ENCODE measurements around the gene RNF14.
A peak's percentile ranks its signal among the peaks of the same experiment; 100 is the strongest.

The RNF14 gene

DNA sequence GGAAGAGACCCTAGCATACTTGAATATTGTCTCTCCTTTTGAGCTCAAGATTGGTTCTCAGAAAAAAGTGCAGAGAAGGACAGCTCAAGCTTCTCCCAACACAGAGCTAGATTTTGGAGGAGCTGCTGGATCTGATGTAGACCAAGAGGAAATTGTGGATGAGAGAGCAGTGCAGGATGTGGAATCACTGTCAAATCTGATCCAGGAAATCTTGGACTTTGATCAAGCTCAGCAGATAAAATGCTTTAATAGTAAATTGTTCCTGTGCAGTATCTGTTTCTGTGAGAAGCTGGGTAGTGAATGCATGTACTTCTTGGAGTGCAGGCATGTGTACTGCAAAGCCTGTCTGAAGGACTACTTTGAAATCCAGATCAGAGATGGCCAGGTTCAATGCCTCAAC, 9.5 kb downstream of the RNF14 start:
- DNase-seq (ENCODE audit: low read depth, low spot score) = no peak

DNA sequence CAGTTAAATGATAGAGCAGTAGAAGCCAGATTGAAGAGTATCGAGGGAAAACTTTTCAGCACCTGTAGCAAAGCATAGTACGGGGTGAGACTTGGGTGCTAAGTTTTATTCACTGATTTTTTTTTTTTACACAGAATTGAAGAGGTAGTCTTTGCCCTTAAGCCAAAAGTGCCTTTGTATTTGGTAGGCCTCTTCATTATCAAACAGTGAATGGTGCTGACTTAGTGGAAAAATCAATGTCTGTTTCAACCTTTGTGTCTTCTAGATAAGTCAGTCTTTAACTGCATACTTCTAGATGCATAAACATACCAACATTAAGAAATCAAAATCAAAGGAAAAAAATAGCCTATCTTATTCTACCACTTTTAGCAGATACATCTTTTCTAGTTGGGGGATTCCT, 13.7 kb downstream of the RNF14 start:
- no peak for DNase-seq (ENCODE audit: low read depth, low spot score)

DNA sequence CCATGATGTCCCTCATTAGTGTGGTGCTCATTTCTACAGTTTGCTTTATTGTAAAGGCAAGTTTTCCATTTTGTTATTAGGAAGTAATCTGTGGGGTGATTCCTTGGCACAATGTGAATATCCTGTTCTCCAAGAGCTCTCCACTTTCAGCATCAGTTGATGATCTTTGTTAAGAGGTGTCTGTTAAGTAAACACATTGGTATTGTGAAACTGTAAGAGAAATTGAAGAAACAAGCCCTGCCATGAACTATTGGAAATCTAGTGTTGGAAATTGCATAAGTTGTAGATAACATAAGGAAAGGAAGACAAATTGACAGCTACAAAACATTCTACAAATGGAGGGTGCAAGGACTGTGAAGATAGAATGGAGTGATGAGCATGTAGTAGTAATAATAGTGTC, 17.2 kb downstream of the RNF14 start:
- DNase-seq (ENCODE audit: low read depth, low spot score) = no peak

DNA sequence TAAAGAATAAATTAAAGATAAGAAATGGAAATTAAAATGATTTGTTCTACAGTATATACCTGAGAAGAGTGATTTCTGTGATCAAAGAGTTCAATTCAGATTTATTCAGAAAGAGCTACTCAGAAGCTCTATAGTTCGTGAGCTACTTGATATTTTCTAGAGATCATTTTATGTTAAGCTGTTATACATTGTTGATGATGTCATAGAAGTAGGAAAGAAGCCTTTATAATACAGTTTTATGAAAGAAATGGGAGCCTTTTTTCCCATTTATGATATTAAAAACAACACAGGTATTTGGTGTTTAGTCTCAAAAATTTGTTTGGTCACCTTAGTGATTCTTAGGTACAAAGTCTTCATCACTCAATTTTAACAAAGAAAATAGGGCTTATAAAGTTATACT, 20.8 kb downstream of the RNF14 start:
- DNase-seq (ENCODE audit: low read depth, low spot score) = no peak

DNA sequence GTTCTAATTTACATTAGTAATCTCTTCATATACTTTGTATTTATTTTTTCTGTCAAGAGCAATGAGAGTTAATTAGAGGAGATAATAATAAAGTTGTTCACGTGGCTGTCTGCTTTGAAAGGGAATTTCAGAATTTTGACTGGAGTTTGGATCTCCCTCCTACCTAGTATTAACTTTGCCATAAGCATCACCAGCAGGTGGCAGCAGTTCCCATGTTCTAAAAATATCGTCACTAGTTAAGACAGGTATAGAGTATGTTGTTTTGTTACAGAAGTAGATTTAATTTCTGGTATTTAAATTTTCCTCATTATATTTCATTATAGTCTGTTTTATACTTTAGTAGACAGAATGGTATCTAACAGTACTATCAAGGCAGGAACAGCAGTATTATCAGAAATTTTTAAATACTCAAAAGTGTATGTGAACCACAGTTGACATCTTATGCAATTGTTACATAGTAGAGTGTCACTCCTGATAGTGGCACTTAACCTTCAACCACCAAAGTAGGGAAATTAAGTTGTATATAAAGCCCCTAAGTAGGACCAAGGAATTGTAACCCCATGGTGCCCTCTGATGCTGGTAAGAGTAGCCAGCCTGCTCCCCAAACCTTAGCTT, 23.6 kb downstream of the RNF14 start:
- no peak for DNase-seq (ENCODE audit: low read depth, low spot score)

DNA sequence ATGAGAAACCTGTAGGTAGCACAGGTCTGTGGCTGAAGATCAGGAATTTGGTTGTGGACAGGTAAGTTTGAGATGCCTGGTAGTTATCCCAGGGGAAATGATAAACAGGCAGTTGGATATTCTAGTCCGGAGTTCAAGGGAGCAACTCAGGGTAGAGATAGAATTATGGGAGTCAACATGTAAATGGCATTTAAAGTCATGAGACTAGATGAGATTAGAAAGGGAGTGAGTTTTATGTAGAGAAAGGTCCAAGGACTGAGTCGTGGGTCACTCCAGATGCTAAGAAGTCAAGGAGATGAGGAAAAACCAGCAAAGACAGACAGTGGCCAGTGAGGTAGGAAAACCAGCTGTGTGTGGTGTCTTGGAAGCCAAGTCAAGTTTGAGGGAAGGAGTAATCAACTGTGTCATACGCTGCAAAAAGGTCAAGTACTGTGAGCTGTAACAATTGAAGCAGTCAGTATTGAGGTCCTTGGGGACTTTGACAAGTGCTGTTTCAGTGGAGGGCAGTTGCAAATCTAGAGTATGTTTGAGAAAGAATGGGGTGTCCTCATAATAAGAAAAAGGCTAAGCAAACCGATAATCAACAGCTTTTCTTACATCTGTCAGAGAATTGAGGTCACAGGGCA, 25.7 kb downstream of the RNF14 start:
- DNase-seq (ENCODE audit: low read depth, low spot score) = no peak

DNA sequence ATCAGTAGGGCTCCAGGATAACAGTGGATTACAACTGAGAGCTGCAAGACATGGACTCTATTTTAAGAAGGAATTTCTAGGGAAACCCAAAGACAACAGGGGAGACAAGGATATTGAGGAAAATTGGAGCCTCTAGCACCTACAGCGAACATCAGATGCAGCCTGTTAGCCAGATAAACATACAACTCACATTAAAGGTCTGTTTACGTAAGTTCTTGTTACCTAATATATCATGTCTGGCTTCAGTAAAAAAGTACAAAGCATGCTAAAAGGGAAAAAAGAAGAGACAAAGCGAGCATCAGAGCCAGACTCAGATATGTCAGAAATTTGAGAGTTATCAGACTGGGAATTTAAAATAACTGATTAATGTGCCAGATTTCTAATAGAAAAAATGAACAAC, 26.8 kb downstream of the RNF14 start:
- no peak for DNase-seq (ENCODE audit: low read depth, low spot score)

DNA sequence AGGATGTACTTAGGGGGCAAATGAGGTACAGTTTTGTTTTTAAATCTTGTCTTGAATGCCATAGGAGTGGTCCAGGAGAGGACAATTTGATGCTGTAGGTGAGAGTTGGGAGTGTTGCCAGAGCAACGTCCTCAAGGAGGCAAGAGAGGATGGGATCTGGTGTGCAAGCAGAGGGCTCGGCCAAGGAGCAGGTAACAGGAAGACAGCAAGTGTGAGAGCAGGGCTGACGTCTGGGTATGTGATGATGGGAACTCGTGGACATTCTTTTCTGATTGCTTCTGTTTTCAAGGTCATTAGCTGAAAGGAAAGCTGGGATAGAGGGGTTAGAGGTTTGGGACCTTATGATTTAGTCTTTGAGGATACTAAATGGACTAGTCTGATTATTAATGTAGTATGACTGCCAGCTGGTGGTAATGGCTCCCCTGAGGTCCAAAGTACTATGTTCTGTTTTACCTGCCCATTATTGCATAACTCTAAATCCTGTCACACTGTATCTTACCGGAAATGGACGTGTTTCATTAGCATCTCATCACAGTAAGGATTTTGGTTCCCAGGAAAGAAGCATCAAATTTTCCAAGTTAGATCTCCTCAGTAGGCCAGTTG, 28.6 kb downstream of the RNF14 start:
- no peak for DNase-seq (ENCODE audit: low read depth, low spot score)

DNA sequence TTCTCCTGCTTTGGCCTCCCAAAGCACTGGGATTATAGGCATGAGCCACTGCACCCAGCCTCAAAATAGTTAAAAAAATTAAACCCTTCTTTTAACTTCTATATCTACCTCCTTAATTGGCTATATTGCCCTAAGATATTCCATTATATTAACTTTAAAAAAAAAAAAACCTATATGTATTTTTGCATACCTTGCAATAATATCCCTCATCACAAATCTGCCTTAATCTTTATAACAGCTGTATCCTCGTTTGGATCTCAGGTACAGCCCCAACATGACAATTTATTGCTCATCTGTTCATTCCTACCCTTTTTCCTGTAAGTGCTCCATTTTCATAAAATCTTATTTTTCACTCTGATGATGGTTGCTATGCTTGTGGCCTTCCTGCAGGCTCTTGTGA, 31.3 kb downstream of the RNF14 start:
- no peak for DNase-seq (ENCODE audit: low read depth, low spot score)

DNA sequence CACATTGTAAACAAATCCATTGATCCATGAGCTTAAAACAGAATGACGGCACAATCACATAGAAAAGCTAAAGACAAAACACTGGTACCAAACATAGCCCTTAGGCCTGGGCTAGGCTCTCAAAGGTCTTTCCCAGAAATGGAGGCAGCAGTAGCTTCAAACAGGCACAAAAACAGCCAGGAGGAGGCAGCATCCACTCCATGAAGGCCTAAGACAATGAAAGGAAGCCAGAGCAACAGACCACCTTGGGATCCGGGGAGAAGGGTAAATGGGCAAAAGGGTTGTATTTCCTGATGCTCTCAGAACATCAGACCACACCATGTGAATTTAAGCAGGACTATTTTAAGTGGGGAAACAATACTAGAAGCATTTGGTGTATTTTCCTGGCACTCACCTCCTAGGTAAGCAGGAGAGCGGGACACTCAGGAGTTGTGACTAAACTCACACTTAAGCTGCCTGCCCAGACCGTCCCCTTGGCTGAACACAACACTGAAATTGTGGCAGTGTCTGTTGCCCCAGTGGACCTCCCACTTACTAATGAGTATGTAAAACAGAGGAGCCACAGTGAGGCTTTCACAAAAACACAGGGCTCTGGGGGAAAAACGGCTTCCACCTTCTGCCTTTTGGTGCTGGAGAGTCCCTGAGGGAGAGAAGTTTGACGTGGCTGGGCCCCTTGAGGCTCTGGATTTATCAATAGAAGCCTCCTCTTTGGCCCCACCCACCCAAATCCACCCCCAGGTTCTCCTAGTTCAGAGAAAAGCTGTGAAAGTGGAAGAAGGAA, 32.0 kb downstream of the RNF14 start:
- DNase-seq (ENCODE audit: low read depth, low spot score) = peak; percentile 54

DNA sequence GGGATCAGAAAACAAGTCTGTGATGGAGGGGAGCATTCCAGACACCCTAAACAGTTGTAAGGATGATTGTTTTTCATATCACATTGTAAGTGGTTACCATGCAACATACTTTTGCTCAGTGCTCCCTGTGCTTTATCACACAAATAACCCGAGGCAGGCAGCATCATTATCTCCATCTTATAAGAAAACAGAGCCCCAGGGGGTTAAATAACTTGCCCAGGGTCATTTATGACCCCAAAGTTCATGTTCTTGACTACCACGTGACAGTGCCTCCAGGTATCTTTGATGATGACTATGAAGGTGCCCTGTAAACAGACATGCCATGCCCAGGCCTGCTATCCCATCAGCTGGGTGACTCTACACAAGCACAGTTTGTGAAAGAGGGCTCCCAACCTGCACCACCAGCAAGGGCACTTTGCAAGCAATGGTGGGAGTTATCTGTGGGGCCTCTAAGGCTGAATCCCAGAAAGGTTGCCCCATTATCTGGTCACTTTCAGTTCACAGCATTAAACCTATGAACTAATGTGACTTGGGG, 34.4 kb downstream of the RNF14 start:
- no peak for DNase-seq (ENCODE audit: low read depth, low spot score)

DNA sequence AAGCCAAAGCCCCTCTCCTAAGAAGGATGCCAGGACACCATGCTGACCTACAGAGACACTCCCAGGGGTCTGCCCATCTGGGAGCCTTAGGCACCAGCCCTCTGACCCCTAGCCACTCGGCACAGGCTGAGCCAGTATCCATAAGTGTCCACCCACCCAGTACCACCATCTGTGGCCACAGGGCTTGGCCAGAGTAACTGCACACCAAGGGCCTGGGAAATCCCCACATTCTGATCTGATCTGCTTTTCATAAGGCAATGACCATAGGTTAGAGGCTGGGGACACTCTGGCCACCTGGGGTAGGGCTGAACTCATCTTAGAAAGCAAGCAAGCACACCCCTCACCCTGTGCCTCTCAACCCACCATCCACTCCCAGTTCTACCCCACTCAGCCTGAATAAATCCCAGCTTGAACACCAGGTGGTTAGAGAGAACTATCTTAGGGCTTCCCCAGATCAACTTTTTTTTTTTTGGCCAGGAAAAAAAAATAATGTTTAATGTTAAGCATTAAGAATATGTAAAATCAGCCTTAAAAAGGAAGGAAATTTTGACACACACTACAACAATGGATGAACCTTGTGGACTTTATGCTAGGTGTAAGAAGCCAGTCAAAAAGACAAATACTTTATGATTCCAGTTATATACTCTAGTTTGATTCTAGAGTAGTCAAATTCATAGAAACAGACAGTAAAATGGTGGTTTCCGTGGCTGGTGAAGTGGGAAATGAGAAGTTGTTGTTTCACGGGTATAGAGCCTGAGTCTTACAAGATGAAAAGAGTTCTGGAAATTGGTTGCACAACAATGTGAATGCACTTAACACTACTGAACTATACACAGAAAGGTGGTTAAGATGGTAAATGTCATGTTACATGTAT, 37.7 kb downstream of the RNF14 start:
- DNase-seq (ENCODE audit: low read depth, low spot score) = no peak

DNA sequence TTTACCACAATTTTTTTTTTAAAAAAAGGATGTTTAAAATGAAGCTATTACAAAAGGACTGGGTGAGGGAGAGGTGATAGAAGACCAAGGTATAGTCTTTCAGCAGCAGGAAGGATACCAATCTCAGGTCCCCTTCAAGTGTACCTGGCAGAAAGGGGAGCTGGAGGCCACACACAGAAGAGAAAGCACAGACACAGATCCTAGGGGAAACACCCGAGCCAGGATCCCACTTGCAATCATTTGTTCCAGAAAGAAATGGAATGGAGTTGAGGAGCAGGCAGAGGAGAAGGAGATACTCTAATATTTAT, 38.3 kb downstream of the RNF14 start:
- DNase-seq (ENCODE audit: low read depth, low spot score) = no peak

DNA sequence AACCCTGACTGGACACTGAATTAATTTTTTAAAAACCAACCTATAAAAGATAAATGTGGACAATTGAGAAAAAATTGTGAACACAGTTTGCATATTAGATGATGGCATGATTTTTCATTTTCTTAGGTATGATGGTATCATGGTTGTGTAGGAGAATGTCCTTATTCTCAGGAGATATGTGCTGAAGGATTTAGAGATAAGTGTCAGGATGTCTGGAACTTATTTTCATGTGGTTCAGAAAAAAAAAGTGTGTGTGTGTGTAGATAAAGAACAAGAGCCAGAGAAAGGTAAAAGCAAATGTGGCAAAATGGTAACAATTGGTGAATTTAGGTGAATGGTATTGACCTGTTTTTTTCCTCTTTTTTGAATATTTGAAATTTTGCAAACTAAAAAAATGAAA, 39.9 kb downstream of the RNF14 start:
- no peak for DNase-seq (ENCODE audit: low read depth, low spot score)

DNA sequence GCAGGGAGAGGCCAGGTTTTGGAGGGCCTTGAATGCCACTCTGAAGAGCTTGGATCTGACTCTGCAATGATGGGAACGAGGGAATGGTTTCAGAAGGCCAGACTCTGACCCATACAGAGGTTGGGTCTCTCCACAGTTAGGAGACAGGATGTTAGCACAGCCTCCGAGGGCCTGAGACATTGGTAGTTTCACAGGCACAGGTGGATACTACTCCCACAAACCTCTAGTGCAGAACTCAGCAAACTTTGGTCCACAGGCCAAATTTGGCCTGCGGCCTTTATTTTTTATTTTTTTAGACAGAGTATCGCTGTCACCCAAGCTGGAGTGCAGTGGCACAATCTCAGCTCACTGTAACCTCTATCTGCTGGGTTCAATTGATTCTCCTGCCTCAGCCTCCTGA, 41.0 kb downstream of the RNF14 start:
- no peak for DNase-seq (ENCODE audit: low read depth, low spot score)

DNA sequence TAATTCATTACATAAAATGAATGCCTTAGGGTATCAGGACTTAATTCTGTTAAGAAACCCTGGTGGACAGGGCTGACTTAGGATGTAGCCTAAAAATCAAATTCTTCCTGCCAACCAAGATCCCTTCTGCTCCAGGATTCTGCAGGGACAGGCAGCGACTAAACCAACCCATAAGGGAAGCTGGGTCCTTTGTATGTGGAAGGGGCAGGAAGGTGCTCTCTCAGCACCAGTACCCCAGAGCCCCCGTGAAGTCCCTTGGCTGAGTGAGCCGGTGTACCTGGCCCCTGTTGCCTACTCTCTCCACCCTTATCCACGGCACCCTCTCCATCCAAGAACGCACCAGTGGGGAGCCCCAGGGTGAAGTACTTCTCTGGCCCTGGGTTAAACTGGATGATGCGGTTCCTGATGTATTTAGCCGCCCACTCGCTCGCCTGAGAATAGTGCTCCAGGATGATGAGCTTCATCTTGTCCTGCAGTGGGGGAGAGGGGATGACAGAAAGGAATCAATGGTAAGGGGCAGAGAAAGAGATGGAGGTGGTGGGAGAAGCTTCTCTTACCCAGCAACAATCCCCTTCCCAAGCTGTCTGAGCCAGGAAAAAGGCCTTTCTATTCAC, 42.8 kb downstream of the RNF14 start:
- no peak for DNase-seq (ENCODE audit: low read depth, low spot score)

DNA sequence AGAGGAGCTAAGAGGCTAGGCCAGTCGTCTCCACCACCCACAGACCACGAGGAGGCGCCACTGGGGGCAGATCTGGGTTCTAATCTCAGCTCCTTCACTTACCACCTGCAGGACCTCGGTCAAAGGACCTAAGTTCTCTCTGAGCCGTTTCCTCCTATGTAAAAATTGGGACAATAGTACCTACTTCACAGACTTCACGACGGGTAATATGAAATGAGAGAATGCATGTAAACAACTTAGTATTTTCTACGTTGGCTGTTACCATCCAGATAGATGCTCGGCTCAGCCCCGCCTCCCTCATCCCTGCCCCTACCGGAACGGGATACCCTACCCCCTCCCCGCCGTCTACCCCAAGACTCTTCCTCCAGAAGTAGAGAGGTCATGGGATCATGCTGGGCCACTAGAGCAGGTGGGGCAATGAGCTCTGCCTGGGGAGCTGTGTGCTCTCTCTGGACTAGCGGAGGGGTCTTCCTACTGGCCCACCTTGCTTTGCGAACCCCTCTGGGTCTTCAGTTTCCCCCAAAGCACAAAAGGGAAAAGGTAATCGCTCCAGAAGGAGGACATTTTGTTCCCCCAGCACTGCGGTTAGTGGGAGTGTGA, 43.4 kb downstream of the RNF14 start:
- peak; percentile 82 for DNase-seq (ENCODE audit: low read depth, low spot score)

DNA sequence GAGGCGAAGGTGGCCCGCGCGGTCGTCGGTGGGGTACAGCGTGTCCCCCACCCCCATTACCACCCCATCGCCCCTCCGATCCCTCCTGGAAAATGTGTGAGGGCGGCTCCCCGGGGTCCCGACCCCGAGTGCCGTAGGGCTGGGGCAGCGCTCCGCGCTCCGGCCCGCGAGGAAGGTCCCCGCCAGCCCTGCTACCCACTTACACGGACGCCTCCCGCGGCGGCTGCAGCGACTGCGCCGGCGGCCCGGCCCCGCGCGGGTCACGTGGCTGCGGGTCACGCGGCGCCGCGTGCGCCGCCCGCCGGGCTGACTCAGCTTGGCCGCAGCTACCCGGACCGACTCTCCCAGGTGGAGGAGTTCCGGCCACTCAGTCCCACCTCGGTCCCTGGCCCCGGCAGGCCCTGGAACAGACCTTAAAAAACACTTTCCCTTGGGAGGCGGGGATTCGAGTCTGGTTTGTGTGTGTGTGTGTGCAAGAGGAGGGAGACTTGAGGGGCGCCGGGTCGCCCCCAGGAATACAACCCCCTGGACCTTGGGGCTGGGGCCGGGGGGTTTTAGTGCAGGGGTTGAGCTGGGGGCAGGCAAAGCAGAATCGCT, 44.0 kb downstream of the RNF14 start, which contains the start of gene GNPDA1:
TSS of gene GNPDA1 (minus strand) at position 236 of the 597 bp plus-strand sequence. CDS start 992 bp downstream, outside the sequence.
- DNase-seq (ENCODE audit: low read depth, low spot score) = peak; percentile 65

DNA sequence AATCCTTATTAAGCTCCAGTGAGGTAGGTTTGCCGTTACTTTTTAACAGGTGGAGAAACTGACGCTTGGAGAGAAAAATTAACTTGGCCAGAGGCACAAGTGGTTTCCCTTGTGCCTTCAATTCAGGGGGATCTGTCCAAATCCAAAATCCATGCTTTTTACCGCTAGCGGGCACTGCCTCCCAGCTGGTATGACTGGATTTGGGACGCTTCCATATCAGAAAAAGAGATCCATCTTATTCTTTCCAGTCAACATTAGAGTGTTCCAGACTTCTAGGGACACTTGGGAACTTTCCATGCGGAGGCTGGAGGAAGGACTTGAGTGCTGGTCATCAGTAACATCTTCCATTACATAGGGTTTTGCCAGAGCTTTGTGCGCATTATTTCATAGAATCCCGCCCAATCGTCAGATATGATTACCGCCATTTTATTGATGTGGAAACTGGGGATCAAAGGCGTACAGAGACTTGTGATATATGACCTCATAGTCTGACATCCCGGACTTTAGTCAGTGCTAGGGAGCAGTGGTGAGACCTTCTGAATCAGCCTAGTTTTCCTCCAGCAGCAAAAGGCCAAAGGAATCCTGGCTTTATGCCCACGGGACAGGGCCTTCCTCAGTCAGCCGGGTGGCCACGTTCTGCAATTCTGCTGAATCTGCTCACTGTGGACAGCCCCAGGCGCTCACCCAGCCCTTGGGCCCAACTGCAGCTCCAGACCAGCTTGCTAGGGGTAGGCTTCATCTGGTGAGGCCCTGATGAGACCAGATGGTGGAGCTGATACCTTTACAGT, 45.0 kb downstream of the RNF14 start:
- DNase-seq (ENCODE audit: low read depth, low spot score) = no peak
